K562 (cell line): ENCODE data around the gene COLQ. TPM values are rescaled to one million over a fixed set of nuclear protein-coding genes. Genes with fewer than 3 reads are reported as not detected.

ENCODE experiments used
- CEBPB ChIP-seq: fragments of 450-650 bp; IDR thresholded peaks from 2 replicates; pipeline ENCODE4 v1.6.1; 2016; ENCODE audit warnings: missing genetic modification characterization, missing compliant biosample characterization
- FOXK1 ChIP-seq: sonication (generic); formaldehyde crosslinking; IDR thresholded peaks from 2 replicates; pipeline ENCODE4 v1.8.0; 2022; ENCODE audit warnings: missing genetic modification reagents, mild to moderate bottlenecking, borderline replicate concordance
- FOXP1 ChIP-seq: sonication (generic); formaldehyde crosslinking; IDR thresholded peaks from 2 replicates; pipeline ENCODE4 v1.8.0; 2022; ENCODE audit warnings: mild to moderate bottlenecking, missing genetic modification reagents
- MCM3 ChIP-seq: fragments of 450-650 bp; IDR thresholded peaks from 2 replicates; pipeline ENCODE4 v1.6.1; 2016
- NCOA1 ChIP-seq: fragments of 450-650 bp; IDR thresholded peaks from 2 replicates; pipeline ENCODE4 v1.6.1; 2016; ENCODE audit warnings: low read depth
- RBM34 ChIP-seq: fragments of 200-400 bp; formaldehyde crosslinking; IDR thresholded peaks from 2 replicates; pipeline ENCODE4 v1.6.1; 2018; ENCODE audit warnings: low read length, borderline replicate concordance; ENCODE audit not compliant: insufficient read depth
- TRIM28 ChIP-seq: fragments of 450-650 bp; IDR thresholded peaks from 2 replicates; pipeline ENCODE4 v1.6.1; 2017
- ZNF3 ChIP-seq: fragments of 250-450 bp; sonication (Bioruptor Pico); IDR thresholded peaks from 2 replicates; pipeline ENCODE4 v1.5.0; 2021; ENCODE audit warnings: mild to moderate bottlenecking, moderate library complexity
- ZNF785 ChIP-seq: fragments of 250-450 bp; sonication (Bioruptor Pico); IDR thresholded peaks from 2 replicates; pipeline ENCODE4 v1.4.0; 2020; ENCODE audit warnings: mild to moderate bottlenecking
- ZZZ3 ChIP-seq: fragments of 450-650 bp; IDR thresholded peaks from 2 replicates; pipeline ENCODE4 v1.6.1; 2016; ENCODE audit warnings: antibody characterized with exemption, mild to moderate bottlenecking, moderate library complexity
- polyA plus RNA-seq, 8 experiments: library from polyadenylated mRNA; depleted of rRNA in 4 of 8; stranded (reverse) in 5 of 8; unstranded in 3 of 8; fragments of >200 nt; fragmentation: Nextera tagmentation in 2 of 8; fragmentation: Illumina TruSeq in 1 of 8; extraction: Ambion mirVana in 2 of 8; extraction: Trizol in 1 of 8; gene quantifications; 2 replicates each; pipeline versions ENCODE4 v1.2.1 to v1.2.3, GENCODE V29; 2011 to 2014; ENCODE audit warnings: inconsistent platforms in 1 of 8, missing spikeins in 1 of 8
- total RNA-seq, 7 experiments: library from RNA; depleted of rRNA in 6 of 7; stranded (reverse); fragments of >200 nt in 6 of 7; fragmentation: Illumina TruSeq in 2 of 7; extraction: Trizol in 2 of 7; gene quantifications; 2 replicates each; pipeline versions ENCODE4 v1.2.1 to v1.2.3, GENCODE V29; 2011 to 2021; ENCODE audit warnings: low replicate concordance in 1 of 7
- TF ChIP-seq, protein P1 (sequence below): sonication (generic); formaldehyde crosslinking; IDR thresholded peaks from 2 replicates; pipeline ENCODE4 v1.8.1; 2023; ENCODE audit warnings: mild to moderate bottlenecking, missing genetic modification reagents
- TF ChIP-seq, protein P2 (sequence below), 3 experiments: IDR thresholded peaks in 2 of 3; conservative IDR thresholded peaks in 1 of 3; 2 replicates each; pipeline ENCODE4 v1.5.1; 2011 to 2012; ENCODE audit warnings: low read length in 3 of 3, mild to moderate bottlenecking in 3 of 3, control low read depth in 2 of 3, improper control_type of control experiment in 1 of 3, inconsistent platforms in 1 of 3, low read depth in 1 of 3, mixed read lengths in 1 of 3, moderate library complexity in 1 of 3; ENCODE audit not compliant: insufficient read depth in 2 of 3

Gene COLQ
- total and polyA plus RNA-seq, 9 of the 15 experiments (the other 6 are each of a cell fraction or from before 2014, with no cell fraction given), result 0.04 to 0.36 (median 0.27) TPM; not detected in 4

DNA sequence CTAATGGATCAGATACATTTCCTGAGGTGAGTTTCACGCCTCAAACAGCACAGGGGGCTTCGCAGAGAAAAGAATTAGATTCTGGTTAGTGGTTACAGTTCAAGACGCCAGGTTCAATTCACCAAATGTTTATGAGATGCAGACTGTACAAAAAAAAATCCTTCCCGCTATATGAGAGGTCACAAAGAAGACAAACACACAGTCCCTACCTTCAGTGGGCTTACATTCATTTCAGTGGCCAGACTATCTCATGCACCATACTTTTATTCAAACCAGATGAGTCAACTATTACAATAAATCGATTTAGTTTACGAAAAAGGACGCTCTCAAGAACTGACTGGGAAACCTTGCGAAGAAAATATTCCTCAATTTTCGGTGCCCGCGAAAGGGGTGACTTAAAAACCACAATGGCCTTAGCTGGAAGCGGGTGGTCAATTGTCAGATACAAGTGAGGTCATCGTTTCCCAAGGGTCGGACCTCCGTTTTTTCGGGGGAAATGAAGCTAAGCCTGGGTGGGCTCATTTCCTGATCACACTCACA is 94.9 kb downstream of the COLQ start (continued):
- TF ChIP-seq, protein P1, sequence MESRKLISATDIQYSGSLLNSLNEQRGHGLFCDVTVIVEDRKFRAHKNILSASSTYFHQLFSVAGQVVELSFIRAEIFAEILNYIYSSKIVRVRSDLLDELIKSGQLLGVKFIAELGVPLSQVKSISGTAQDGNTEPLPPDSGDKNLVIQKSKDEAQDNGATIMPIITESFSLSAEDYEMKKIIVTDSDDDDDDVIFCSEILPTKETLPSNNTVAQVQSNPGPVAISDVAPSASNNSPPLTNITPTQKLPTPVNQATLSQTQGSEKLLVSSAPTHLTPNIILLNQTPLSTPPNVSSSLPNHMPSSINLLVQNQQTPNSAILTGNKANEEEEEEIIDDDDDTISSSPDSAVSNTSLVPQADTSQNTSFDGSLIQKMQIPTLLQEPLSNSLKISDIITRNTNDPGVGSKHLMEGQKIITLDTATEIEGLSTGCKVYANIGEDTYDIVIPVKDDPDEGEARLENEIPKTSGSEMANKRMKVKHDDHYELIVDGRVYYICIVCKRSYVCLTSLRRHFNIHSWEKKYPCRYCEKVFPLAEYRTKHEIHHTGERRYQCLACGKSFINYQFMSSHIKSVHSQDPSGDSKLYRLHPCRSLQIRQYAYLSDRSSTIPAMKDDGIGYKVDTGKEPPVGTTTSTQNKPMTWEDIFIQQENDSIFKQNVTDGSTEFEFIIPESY (CRISPR knock-in tag), result 0 out of 2 replicates have a peak, but pooled peaks have one; percentile 56
- TF ChIP-seq TRIM28 (peak; percentile 88), ZZZ3 (no peak), NCOA1 (no peak), FOXK1 (CRISPR knock-in tag) (no peak), CEBPB (tag) (no peak), MCM3 (no peak), RBM34 (no peak), FOXP1 (CRISPR knock-in tag) (0 out of 2 replicates have a peak, but pooled peaks have one; percentile 7), ZNF3 (no peak), ZNF785 (CRISPR knock-in tag) (no peak)
- TF ChIP-seq, protein P2, sequence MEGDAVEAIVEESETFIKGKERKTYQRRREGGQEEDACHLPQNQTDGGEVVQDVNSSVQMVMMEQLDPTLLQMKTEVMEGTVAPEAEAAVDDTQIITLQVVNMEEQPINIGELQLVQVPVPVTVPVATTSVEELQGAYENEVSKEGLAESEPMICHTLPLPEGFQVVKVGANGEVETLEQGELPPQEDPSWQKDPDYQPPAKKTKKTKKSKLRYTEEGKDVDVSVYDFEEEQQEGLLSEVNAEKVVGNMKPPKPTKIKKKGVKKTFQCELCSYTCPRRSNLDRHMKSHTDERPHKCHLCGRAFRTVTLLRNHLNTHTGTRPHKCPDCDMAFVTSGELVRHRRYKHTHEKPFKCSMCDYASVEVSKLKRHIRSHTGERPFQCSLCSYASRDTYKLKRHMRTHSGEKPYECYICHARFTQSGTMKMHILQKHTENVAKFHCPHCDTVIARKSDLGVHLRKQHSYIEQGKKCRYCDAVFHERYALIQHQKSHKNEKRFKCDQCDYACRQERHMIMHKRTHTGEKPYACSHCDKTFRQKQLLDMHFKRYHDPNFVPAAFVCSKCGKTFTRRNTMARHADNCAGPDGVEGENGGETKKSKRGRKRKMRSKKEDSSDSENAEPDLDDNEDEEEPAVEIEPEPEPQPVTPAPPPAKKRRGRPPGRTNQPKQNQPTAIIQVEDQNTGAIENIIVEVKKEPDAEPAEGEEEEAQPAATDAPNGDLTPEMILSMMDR (IDR thresholded peaks at IDR 0.05 in 2 of 3, conservative IDR thresholded peaks at IDR 0.05 in 1 of 3; ENCODE audit: insufficient read depth in 2 of 3, low read depth in 1 of 3, low read length in 3 of 3), result no peak
